Measurements from ENCODE around the gene ARHGAP12.

The ARHGAP12 gene

GRCh38 chr10:31954410-31955191 lies 26.0 kb upstream of the ARHGAP12 start:
- Mint-ChIP-seq H3K4me1 (peaks cover 6% of the 10 kb centered on the region), H3K27me3 (no peaks in the 10 kb centered on the region)

GRCh38 chr10:31953480-31953879 lies 24.8 kb upstream of the ARHGAP12 start:
- Mint-ChIP-seq H3K36me3 (peaks cover 4% of the 10 kb centered on the region), H3K4me1 (peaks cover 6% of the 10 kb centered on the region), H3K27ac (no peak overlapping the region), H3K9me3 (peaks cover 16% of the 10 kb centered on the region), H3K27me3 (no peaks in the 10 kb centered on the region), H3K4me3 (no peak overlapping the region)

More at GRCh38 chr10:31954410-31955191, 26.0 kb upstream of the ARHGAP12 start:
- peaks cover 4% of the 10 kb centered on the region for H3K36me3 Mint-ChIP-seq
- no peak overlapping the region for H3K4me3 Mint-ChIP-seq
- peaks cover 16% of the 10 kb centered on the region for H3K9me3 Mint-ChIP-seq
- no peak overlapping the region for H3K27ac Mint-ChIP-seq

- no peaks in the 10 kb centered on the region for H3K27me3 Mint-ChIP-seq
- no peak overlapping the region for H3K27ac Mint-ChIP-seq
- peaks cover 4% of the 10 kb centered on the region for H3K36me3 Mint-ChIP-seq
- H3K9me3 Mint-ChIP-seq = peaks cover 16% of the 10 kb centered on the region
- no peak overlapping the region for H3K4me3 Mint-ChIP-seq
- peaks cover 6% of the 10 kb centered on the region for H3K4me1 Mint-ChIP-seq
Observed at GRCh38 chr10:31953080-31953479, 24.4 kb upstream of the ARHGAP12 start.

- peaks cover 16% of the 10 kb centered on the region for H3K9me3 Mint-ChIP-seq
- H3K27ac Mint-ChIP-seq = no peak overlapping the region
- no peak overlapping the region for H3K4me3 Mint-ChIP-seq
- peaks cover 6% of the 10 kb centered on the region for H3K4me1 Mint-ChIP-seq
- no peaks in the 10 kb centered on the region for H3K27me3 Mint-ChIP-seq
- H3K36me3 Mint-ChIP-seq = peaks cover 4% of the 10 kb centered on the region
Observed at GRCh38 chr10:31952066-31952465, 23.4 kb upstream of the ARHGAP12 start.

- peaks cover 9% of the 10 kb centered on the region for H3K4me1 Mint-ChIP-seq
- no peaks in the 10 kb centered on the region for H3K27me3 Mint-ChIP-seq
- H3K9me3 Mint-ChIP-seq = peaks cover 7% of the 10 kb centered on the region
- H3K36me3 Mint-ChIP-seq = no peaks in the 10 kb centered on the region
- no peak overlapping the region for H3K27ac Mint-ChIP-seq
- H3K4me3 Mint-ChIP-seq = no peak overlapping the region
Observed at GRCh38 chr10:31949266-31949665, 20.6 kb upstream of the ARHGAP12 start.

GRCh38 chr10:31948021-31948420 lies 19.4 kb upstream of the ARHGAP12 start:
- Mint-ChIP-seq H3K9me3 (peaks cover 5% of the 10 kb centered on the region), H3K4me1 (peaks cover 9% of the 10 kb centered on the region), H3K4me3 (no peak overlapping the region), H3K27ac (no peak overlapping the region), H3K27me3 (no peaks in the 10 kb centered on the region), H3K36me3 (no peaks in the 10 kb centered on the region)

GRCh38 chr10:31947144-31947926 lies 18.7 kb upstream of the ARHGAP12 start:
- Mint-ChIP-seq H3K27me3 (no peaks in the 10 kb centered on the region), H3K4me3 (no peak overlapping the region), H3K4me1 (peaks cover 9% of the 10 kb centered on the region), H3K27ac (no peak overlapping the region), H3K36me3 (no peaks in the 10 kb centered on the region), H3K9me3 (peaks cover 5% of the 10 kb centered on the region)

- Mint-ChIP-seq H3K4me3 (no peak overlapping the region), H3K27ac (no peak overlapping the region), H3K9me3 (no peaks in the 10 kb centered on the region), H3K36me3 (no peaks in the 10 kb centered on the region), H3K4me1 (peaks cover 12% of the 10 kb centered on the region), H3K27me3 (no peaks in the 10 kb centered on the region)
Observed at GRCh38 chr10:31945392-31945791, 16.8 kb upstream of the ARHGAP12 start.

GRCh38 chr10:31944071-31944433 lies 15.4 kb upstream of the ARHGAP12 start:
- no peak overlapping the region for H3K27ac Mint-ChIP-seq
- no peaks in the 10 kb centered on the region for H3K36me3 Mint-ChIP-seq
- no peak overlapping the region for H3K4me3 Mint-ChIP-seq
- peaks cover 12% of the 10 kb centered on the region for H3K4me1 Mint-ChIP-seq
- no peaks in the 10 kb centered on the region for H3K27me3 Mint-ChIP-seq
- no peaks in the 10 kb centered on the region for H3K9me3 Mint-ChIP-seq

- H3K4me1 Mint-ChIP-seq = peaks cover 12% of the 10 kb centered on the region
Observed at GRCh38 chr10:31942892-31943291, 14.3 kb upstream of the ARHGAP12 start.

GRCh38 chr10:31942435-31942834 lies 13.8 kb upstream of the ARHGAP12 start:
- Mint-ChIP-seq H3K27me3 (no peaks in the 10 kb centered on the region), H3K36me3 (no peaks in the 10 kb centered on the region), H3K27ac (no peak overlapping the region), H3K4me1 (peaks cover 12% of the 10 kb centered on the region), H3K4me3 (no peak overlapping the region), H3K9me3 (no peaks in the 10 kb centered on the region)

More at GRCh38 chr10:31942892-31943291, 14.3 kb upstream of the ARHGAP12 start:
- H3K27ac Mint-ChIP-seq = no peak overlapping the region
- H3K36me3 Mint-ChIP-seq = no peaks in the 10 kb centered on the region
- H3K27me3 Mint-ChIP-seq = no peaks in the 10 kb centered on the region
- H3K4me3 Mint-ChIP-seq = no peak overlapping the region
- no peaks in the 10 kb centered on the region for H3K9me3 Mint-ChIP-seq

- Mint-ChIP-seq H3K27me3 (no peaks in the 10 kb centered on the region), H3K36me3 (no peaks in the 10 kb centered on the region), H3K4me1 (peaks cover 12% of the 10 kb centered on the region), H3K4me3 (no peak overlapping the region), H3K9me3 (no peaks in the 10 kb centered on the region), H3K27ac (no peak overlapping the region)
Observed at GRCh38 chr10:31940839-31941653, 12.4 kb upstream of the ARHGAP12 start.

- no peak overlapping the region for H3K27ac Mint-ChIP-seq
- no peaks in the 10 kb centered on the region for H3K36me3 Mint-ChIP-seq
- H3K4me1 Mint-ChIP-seq = peaks cover 12% of the 10 kb centered on the region
- H3K9me3 Mint-ChIP-seq = no peaks in the 10 kb centered on the region
- H3K27me3 Mint-ChIP-seq = no peaks in the 10 kb centered on the region
- H3K4me3 Mint-ChIP-seq = no peak overlapping the region
Observed at GRCh38 chr10:31939797-31940708, 11.4 kb upstream of the ARHGAP12 start.

- H3K36me3 Mint-ChIP-seq = no peaks in the 10 kb centered on the region
- no peak overlapping the region for H3K27ac Mint-ChIP-seq
- H3K4me1 Mint-ChIP-seq = peaks cover 9% of the 10 kb centered on the region
- H3K27me3 Mint-ChIP-seq = no peaks in the 10 kb centered on the region
- no peaks in the 10 kb centered on the region for H3K9me3 Mint-ChIP-seq
- H3K4me3 Mint-ChIP-seq = no peak overlapping the region
Observed at GRCh38 chr10:31937371-31937770, 8.7 kb upstream of the ARHGAP12 start.

GRCh38 chr10:31936933-31937332 lies 8.3 kb upstream of the ARHGAP12 start:
- Mint-ChIP-seq H3K36me3 (no peaks in the 10 kb centered on the region), H3K27ac (no peak overlapping the region), H3K9me3 (no peaks in the 10 kb centered on the region), H3K4me1 (peaks cover 9% of the 10 kb centered on the region), H3K4me3 (no peak overlapping the region), H3K27me3 (no peaks in the 10 kb centered on the region)
